B cell (primary cell): ENCODE results near the gene ESRRB. TPM values are rescaled to one million over a fixed set of nuclear protein-coding genes. Genes with fewer than 3 reads are reported as not detected.

Experiments
- ATAC-seq: fragments of 200-7000 bp; cut with Tn5 transposase; one replicate; pipeline ENCODE4 v1.10.0; 2021; ENCODE audit warnings: low read depth, mild to moderate bottlenecking, moderate number of reproducible peaks, moderate library complexity
- CTCF ChIA-PET: fragments of 350-600 bp; sonication (Branson Sonifier 250); formaldehyde crosslinking; loops from one replicate; lab custom pipeline; 2021; ENCODE audit warnings: antibody characterized with exemption, inconsistent platforms; lab: Charles Lee
- POLR2A ChIA-PET: fragments of 350-600 bp; sonication (Branson Sonifier 250); formaldehyde crosslinking; loops from one replicate; lab custom pipeline; 2021; ENCODE audit warnings: antibody characterized with exemption; lab: Charles Lee
- DNase-seq: peaks from one replicate; pipeline ENCODE4 v3.0.0; 2013
- H2AFZ ChIP-seq: 2 replicates; pipeline ENCODE4 v1.6.1; 2012; ENCODE audit warnings: mild to moderate bottlenecking, low read depth, low read length; ENCODE audit not compliant: insufficient read depth, poor library complexity, severe bottlenecking
- H3K27ac ChIP-seq, 2 donors: 1 replicate in 1 of 2; 2 replicates in 1 of 2; pipeline ENCODE4 v1.5.1; 2012 to 2013; ENCODE audit warnings: low read length in 2 of 2, mild to moderate bottlenecking in 2 of 2, moderate library complexity in 1 of 2
- H3K27me3 ChIP-seq, 4 experiments: fragments of 200-600 bp in 1 of 4; sonication (generic) in 1 of 4; replicated peaks in 1 of 4; 1 replicate in 2 of 4; 2 replicates in 2 of 4; pipeline versions ENCODE4 v1.6.1 to v1.7.0; 2013 to 2016; ENCODE audit warnings: low read length in 3 of 4, mild to moderate bottlenecking in 2 of 4, mixed read lengths in 1 of 4, moderate library complexity in 1 of 4; ENCODE audit not compliant: insufficient read depth in 4 of 4, control insufficient read depth in 3 of 4; ENCODE audit errors: control extremely low read depth in 1 of 4
- H3K36me3 ChIP-seq, 2 experiments: replicated peaks in 1 of 2; 1 replicate in 1 of 2; 2 replicates in 1 of 2; pipeline versions ENCODE4 v1.6.1 to v1.7.1; 2013; ENCODE audit warnings: low read length in 1 of 2; ENCODE audit not compliant: insufficient read depth in 2 of 2, control insufficient read depth in 1 of 2; ENCODE audit errors: control extremely low read depth in 1 of 2, extremely low read depth in 1 of 2
- H3K4me1 ChIP-seq, 2 donors: fragments of 200-600 bp in 1 of 2; sonication (generic) in 1 of 2; 1 replicate in 1 of 2; 2 replicates in 1 of 2; pipeline versions ENCODE4 v1.5.1 to v1.6.1; 2013 to 2017; ENCODE audit warnings: low read length in 2 of 2; ENCODE audit not compliant: control insufficient read depth in 2 of 2, insufficient read depth in 2 of 2
- H3K4me2 ChIP-seq: replicated peaks from 2 replicates; pipeline ENCODE3; 2012; ENCODE audit warnings: mild to moderate bottlenecking, low read depth, low read length; ENCODE audit not compliant: poor library complexity, severe bottlenecking
- H3K4me3 ChIP-seq, 5 experiments: fragments of 200-600 bp in 1 of 5; sonication (generic) in 1 of 5; 1 replicate in 3 of 5; 2 replicates in 2 of 5; pipeline versions ENCODE4 v1.5.1 to v1.7.0; 2011 to 2016; ENCODE audit warnings: low read length in 4 of 5, mild to moderate bottlenecking in 4 of 5, low read depth in 2 of 5, control low read depth in 1 of 5, moderate library complexity in 1 of 5; ENCODE audit not compliant: insufficient read depth in 1 of 5; ENCODE audit errors: control extremely low read depth in 1 of 5, extremely low read depth in 1 of 5
- H3K79me2 ChIP-seq: fragments of 200-600 bp; sonication (generic); one replicate; pipeline ENCODE4 v1.6.0; 2016; ENCODE audit warnings: low read length; ENCODE audit not compliant: control insufficient read depth, insufficient read depth
- H3K9ac ChIP-seq: fragments of 200-600 bp; sonication (generic); 2 replicates; pipeline ENCODE4 v1.6.1; 2017; ENCODE audit warnings: mild to moderate bottlenecking, low read length, moderate library complexity
- H3K9me3 ChIP-seq, 3 donors: one replicate each; pipeline versions ENCODE4 v1.6.1 to v1.7.1; 2013; ENCODE audit warnings: low read length in 2 of 3; ENCODE audit not compliant: control insufficient read depth in 2 of 3, insufficient read depth in 1 of 3; ENCODE audit errors: control extremely low read depth in 1 of 3
- H4K20me1 ChIP-seq: 2 replicates; pipeline ENCODE4 v1.6.0; 2012; ENCODE audit warnings: mild to moderate bottlenecking, low read length; ENCODE audit not compliant: insufficient read depth, control insufficient read depth, poor library complexity, severe bottlenecking
- H3K27ac Mint-ChIP-seq: one replicate; pipeline ENCODE4 v1.8.0; 2021; ENCODE audit warnings: mixed read lengths
- H3K27me3 Mint-ChIP-seq: one replicate; pipeline ENCODE4 v1.8.0; 2021; ENCODE audit warnings: mixed read lengths
- H3K4me1 Mint-ChIP-seq: one replicate; pipeline ENCODE4 v1.8.0; 2021; ENCODE audit warnings: mixed read lengths
- H3K4me3 Mint-ChIP-seq: one replicate; pipeline ENCODE4 v1.8.0; 2021; ENCODE audit warnings: mixed read lengths
- H3K9me3 Mint-ChIP-seq: one replicate; pipeline ENCODE4 v1.8.0; 2022; ENCODE audit warnings: mixed read lengths; ENCODE audit not compliant: insufficient read depth
- EZH2 ChIP-seq: IDR thresholded peaks from 2 replicates; pipeline ENCODE4 v1.6.1; 2012; ENCODE audit warnings: borderline replicate concordance, low read depth, mild to moderate bottlenecking, moderate library complexity, low read length; ENCODE audit not compliant: insufficient read depth, poor library complexity, severe bottlenecking
- WGBS: methylation state at CpG from one replicate; pipeline ENCODE4 v1.1.5; 2013; ENCODE audit warnings: missing lambda C conversion rate; ENCODE audit not compliant: insufficient coverage; 5-methylcytosine and 5-hydroxymethylcytosine counted together
- intact Hi-C: fragments of 100-400 bp; cut with micrococcal nuclease; formaldehyde crosslinking; loops from one replicate; pipeline ENCODE4 v1.10.0; 2022
- polyA plus RNA-seq: library from polyadenylated mRNA; depleted of rRNA; stranded (reverse); fragments of >200 nt; gene quantifications from 2 replicates; pipeline ENCODE4 v1.2.3, GENCODE V29; 2012
- total RNA-seq, 2 donors: library from RNA; stranded (reverse); fragments of 120-200 nt in 1 of 2; gene quantifications; 1 replicate in 1 of 2; 2 replicates in 1 of 2; pipeline versions ENCODE4 v1.2.3 to v1.2.4, GENCODE V29; 2013 to 2022
- TF ChIP-seq, protein P1 (sequence below): fragments of 200-600 bp; IDR thresholded peaks from one replicate; pipeline ENCODE4 v1.8.0; 2022; ENCODE audit warnings: antibody characterized with exemption, mild to moderate bottlenecking

ESRRB gene
- total and polyA plus RNA-seq, 2 donors (not counting 1 experiment from before 2014, with no cell fraction given) = 0.13 TPM; not detected in 1

DNA sequence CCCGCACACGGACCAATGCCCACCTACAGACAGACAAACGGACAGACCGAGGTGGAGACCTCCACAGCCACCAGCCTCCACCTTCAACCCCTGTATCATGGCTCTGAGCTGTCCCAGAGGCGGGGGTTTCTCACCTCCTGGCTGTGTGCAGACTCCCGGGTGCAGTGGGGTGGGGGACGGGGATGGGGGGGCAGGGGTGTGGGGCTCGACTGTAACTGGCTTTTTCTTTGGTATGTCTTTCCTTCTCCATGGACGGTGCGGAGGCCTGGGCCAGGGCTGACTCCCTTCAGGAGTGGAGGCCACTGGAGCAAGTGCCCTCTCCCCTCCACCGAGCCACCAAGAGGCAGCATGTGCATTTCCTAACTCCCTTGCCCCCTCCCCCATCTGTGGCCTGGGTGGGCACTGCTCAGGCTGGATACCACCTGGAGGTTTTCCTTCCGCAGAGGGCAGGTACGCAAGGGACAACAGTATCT is 122.6 kb downstream of the ESRRB start:
- CTCF ChIA-PET = no interaction called here
- intact Hi-C loops = no loop called here
- Mint-ChIP-seq H3K27me3 (peaks cover 6% of the 10 kb centered on the region), H3K4me1 (no peaks in the 10 kb centered on the region), H3K4me3 (no peak overlapping the region), H3K9me3 (no peaks in the 10 kb centered on the region), H3K27ac (no peak overlapping the region)
- Histone ChIP-seq H4K20me1 (no peaks in the 10 kb centered on the region), H3K4me1 (no peaks in the 10 kb centered on the region), H3K27ac (no peak overlapping the region), H3K4me2 (no peak overlapping the region), H3K9ac (no peak overlapping the region), H3K27me3 (peaks cover 0 to 4% (median 0%) of the 10 kb centered on the region in 4 experiments), H3K79me2 (no peaks in the 10 kb centered on the region), H3K9me3 (no peaks in the 10 kb centered on the region), H3K4me3 (no peak overlapping the region), H2AFZ (no peak overlapping the region), H3K36me3 (no peaks in the 10 kb centered on the region)
- 91% methylated on average over 7 of the region's 13 CpGs for WGBS
- TF ChIP-seq, protein P1, sequence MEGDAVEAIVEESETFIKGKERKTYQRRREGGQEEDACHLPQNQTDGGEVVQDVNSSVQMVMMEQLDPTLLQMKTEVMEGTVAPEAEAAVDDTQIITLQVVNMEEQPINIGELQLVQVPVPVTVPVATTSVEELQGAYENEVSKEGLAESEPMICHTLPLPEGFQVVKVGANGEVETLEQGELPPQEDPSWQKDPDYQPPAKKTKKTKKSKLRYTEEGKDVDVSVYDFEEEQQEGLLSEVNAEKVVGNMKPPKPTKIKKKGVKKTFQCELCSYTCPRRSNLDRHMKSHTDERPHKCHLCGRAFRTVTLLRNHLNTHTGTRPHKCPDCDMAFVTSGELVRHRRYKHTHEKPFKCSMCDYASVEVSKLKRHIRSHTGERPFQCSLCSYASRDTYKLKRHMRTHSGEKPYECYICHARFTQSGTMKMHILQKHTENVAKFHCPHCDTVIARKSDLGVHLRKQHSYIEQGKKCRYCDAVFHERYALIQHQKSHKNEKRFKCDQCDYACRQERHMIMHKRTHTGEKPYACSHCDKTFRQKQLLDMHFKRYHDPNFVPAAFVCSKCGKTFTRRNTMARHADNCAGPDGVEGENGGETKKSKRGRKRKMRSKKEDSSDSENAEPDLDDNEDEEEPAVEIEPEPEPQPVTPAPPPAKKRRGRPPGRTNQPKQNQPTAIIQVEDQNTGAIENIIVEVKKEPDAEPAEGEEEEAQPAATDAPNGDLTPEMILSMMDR = no peak
- TF ChIP-seq EZH2 = no peak
- no peak for DNase-seq
- POLR2A ChIA-PET = no interaction called here
- no peak for ATAC-seq

DNA sequence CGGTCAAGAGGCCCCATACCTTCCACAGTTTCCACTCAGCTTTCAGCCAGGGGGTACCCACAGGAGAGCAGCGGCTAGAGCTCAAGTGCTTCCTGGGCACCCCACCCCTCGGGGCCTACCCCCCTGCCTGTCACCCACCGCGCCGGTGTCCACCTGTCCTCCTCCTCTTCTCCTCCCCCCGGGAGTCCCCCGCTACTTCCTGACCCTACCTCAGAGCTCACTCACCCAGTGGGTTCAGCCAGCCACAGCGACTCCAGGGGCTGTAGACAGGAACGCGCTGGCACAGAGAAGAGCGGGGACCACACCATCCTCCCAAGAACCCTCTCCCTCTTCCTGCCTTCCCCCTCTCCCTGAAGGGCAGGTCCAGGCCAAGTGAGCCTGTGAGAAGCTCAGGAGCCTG is 123.0 kb downstream of the ESRRB start:
- H3K4me1 Mint-ChIP-seq = no peaks in the 10 kb centered on the region

More for the DNA sequence above, 123.0 kb downstream of the ESRRB start:
- peaks cover 0 to 4% (median 0%) of the 10 kb centered on the region in 4 experiments for H3K27me3 ChIP-seq
- ChIA-PET POLR2A (no interaction called here), CTCF (no interaction called here)
- no peak overlapping the region for H3K4me3 Mint-ChIP-seq
- no peaks in the 10 kb centered on the region for H3K4me1 ChIP-seq
- H4K20me1 ChIP-seq = no peaks in the 10 kb centered on the region
- no peaks in the 10 kb centered on the region for H3K36me3 ChIP-seq
- H3K9ac ChIP-seq = no peak overlapping the region
- WGBS = 85% methylated on average over 12 of the region's 12 CpGs
- no peak overlapping the region for H3K27ac ChIP-seq
- no peaks in the 10 kb centered on the region for H3K79me2 ChIP-seq
- no peak overlapping the region for H3K27ac Mint-ChIP-seq
- H3K9me3 Mint-ChIP-seq = no peaks in the 10 kb centered on the region
- TF ChIP-seq EZH2 = no peak
- TF ChIP-seq, protein P1 = no peak
- intact Hi-C loops = no loop called here
- no peak overlapping the region for H2AFZ ChIP-seq
- no peak overlapping the region for H3K4me3 ChIP-seq
- no peak overlapping the region for H3K4me2 ChIP-seq
- DNase-seq = no peak
- ATAC-seq = no peak
- H3K27me3 Mint-ChIP-seq = peaks cover 11% of the 10 kb centered on the region
- no peaks in the 10 kb centered on the region for H3K9me3 ChIP-seq
